Measurements from ENCODE around the gene ARL4D. TPM values are rescaled to one million over a fixed set of nuclear protein-coding genes. Genes with fewer than 3 reads are reported as not detected.

Gene ARL4D
- total and polyA plus RNA-seq, 9 donors, result 6.2 to 34.1 (median 18.9) TPM

GRCh38 chr17:43402078-43402477, 3.3 kb downstream of the ARL4D start:
- Histone ChIP-seq H3K9me3 (no peaks in the 10 kb centered on the region), H3K27me3 (no peaks in the 10 kb centered on the region), H3K4me1 (ENCODE audit: insufficient read depth) (peaks cover 16% of the 10 kb centered on the region), H3K36me3 (no peaks in the 10 kb centered on the region), H3K27ac (no peak overlapping the region), H3K4me3 (no peak overlapping the region)
- TF ChIP-seq EP300 (IDR thresholded peaks at IDR 0.05) (no peak), POLR2A (IDR thresholded peaks at IDR 0.05) (no peak), CTCF (IDR thresholded peaks at IDR 0.05) (no peak)
- WGBS, 3 donors, result 66 to 85% (median 78%) methylated on average over 6 of the region's 6 CpGs
- intact Hi-C loops (cut with DNase I), result no loop called here
- peak in 1 of 5 donors; percentile 28 for DNase-seq

- intact Hi-C loops (cut with DNase I), result no loop called here
- H3K27ac ChIP-seq, result no peak overlapping the region
- no peaks in the 10 kb centered on the region for H3K27me3 ChIP-seq
- peaks cover 16% of the 10 kb centered on the region for H3K4me1 ChIP-seq (ENCODE audit: insufficient read depth)
- H3K9me3 ChIP-seq, result no peaks in the 10 kb centered on the region
- WGBS, 3 donors, result 80 to 84% (median 83%) methylated on average over 3 of the region's 3 CpGs
- TF ChIP-seq POLR2A (IDR thresholded peaks at IDR 0.05) (no peak), CTCF (IDR thresholded peaks at IDR 0.05) (no peak), EP300 (IDR thresholded peaks at IDR 0.05) (no peak)
- no peak overlapping the region for H3K4me3 ChIP-seq
- H3K36me3 ChIP-seq, result no peaks in the 10 kb centered on the region
- DNase-seq, result peak in 1 of 5 donors; percentile 18
These were observed 3.8 kb downstream of the ARL4D start for GRCh38 chr17:43402567-43402966.

- peak in 1 of 5 donors; percentile 28 for DNase-seq
- Histone ChIP-seq H3K27me3 (no peaks in the 10 kb centered on the region), H3K27ac (no peak overlapping the region), H3K4me1 (ENCODE audit: insufficient read depth) (peaks cover 16% of the 10 kb centered on the region), H3K9me3 (no peaks in the 10 kb centered on the region), H3K36me3 (no peaks in the 10 kb centered on the region), H3K4me3 (no peak overlapping the region)
- WGBS, 3 donors, result 20 to 46% (median 28%) methylated on average over 5 of the region's 5 CpGs
- intact Hi-C loops (cut with DNase I), result no loop called here
- TF ChIP-seq POLR2A (IDR thresholded peaks at IDR 0.05), result no peak
- no peak for TF ChIP-seq EP300 (IDR thresholded peaks at IDR 0.05)
- TF ChIP-seq CTCF (IDR thresholded peaks at IDR 0.05), result no peak
These were observed 5.1 kb downstream of the ARL4D start for GRCh38 chr17:43403846-43404245.

- no peak for DNase-seq
- H3K4me1 ChIP-seq (ENCODE audit: insufficient read depth), result peaks cover 10% of the 10 kb centered on the region
- no peak overlapping the region for H3K4me3 ChIP-seq
- no peaks in the 10 kb centered on the region for H3K27me3 ChIP-seq
- H3K27ac ChIP-seq, result no peak overlapping the region
- no peaks in the 10 kb centered on the region for H3K9me3 ChIP-seq
- TF ChIP-seq EP300 (IDR thresholded peaks at IDR 0.05), result no peak
- TF ChIP-seq CTCF (IDR thresholded peaks at IDR 0.05), result no peak
- TF ChIP-seq POLR2A (IDR thresholded peaks at IDR 0.05), result no peak
- intact Hi-C loops (cut with DNase I), result no loop called here
- H3K36me3 ChIP-seq, result no peaks in the 10 kb centered on the region
These were observed 7.1 kb downstream of the ARL4D start for GRCh38 chr17:43405861-43406260.
